Psoas muscle (tissue), 8 donors: ENCODE data around the gene ASIC3. TPM values are rescaled to one million over a fixed set of nuclear protein-coding genes. Genes with fewer than 3 reads are reported as not detected.

Experiments
- ATAC-seq, 4 donors: fragments of 200-7000 bp; cut with Tn5 transposase; one replicate each; pipeline ENCODE4 v1.9.1; 2020; ENCODE audit warnings: moderate library complexity in 3 of 4, mild to moderate bottlenecking in 2 of 4
- DNase-seq, 2 donors: peaks; one replicate each; pipeline ENCODE4 v3.0.0-alpha.2; 2020
- H3K27ac ChIP-seq: fragments of 200-600 bp; one replicate; pipeline ENCODE4 v1.8.0; 2022
- H3K27me3 ChIP-seq, 3 donors: fragments of 200-600 bp in 1 of 3; one replicate each; pipeline versions ENCODE4 v1.6.1 to v1.8.0; 2013 to 2022; ENCODE audit warnings: low read length in 2 of 3, mild to moderate bottlenecking in 2 of 3, moderate library complexity in 1 of 3; ENCODE audit not compliant: insufficient read depth in 3 of 3
- H3K36me3 ChIP-seq, 2 donors: fragments of 200-600 bp in 1 of 2; one replicate each; pipeline versions ENCODE4 v1.6.1 to v1.8.0; 2013 to 2022; ENCODE audit warnings: low read depth in 1 of 2, mild to moderate bottlenecking in 1 of 2, moderate library complexity in 1 of 2; ENCODE audit not compliant: insufficient read depth in 1 of 2
- H3K4me1 ChIP-seq: fragments of 200-600 bp; one replicate; pipeline ENCODE4 v1.8.0; 2022
- H3K4me3 ChIP-seq: fragments of 200-600 bp; one replicate; pipeline ENCODE4 v1.8.0; 2022; ENCODE audit warnings: mild to moderate bottlenecking
- H3K9me3 ChIP-seq: fragments of 200-600 bp; one replicate; pipeline ENCODE4 v1.8.0; 2022
- WGBS, 3 donors: extraction: QIAGEN DNeasy Blood & Tissue Kit; methylation state at CpG; one replicate each; pipeline versions ENCODE4 v1.1.6 to v1.1.7; 2013; 5-methylcytosine and 5-hydroxymethylcytosine counted together
- intact Hi-C, 2 donors: fragments of 100-400 bp; cut with DNase I; formaldehyde crosslinking; loops; one replicate each; pipeline versions ENCODE4 v1.11.0 to v1.14.2; 2022
- polyA plus RNA-seq, 3 donors: library from polyadenylated mRNA; stranded (reverse); fragments of 200-250 nt; gene quantifications; one replicate each; pipeline ENCODE4 v1.2.3, GENCODE V29; 2013
- total RNA-seq, 4 donors: library from RNA; stranded (reverse); fragmentation: NEBNext Ultra II Directional in 2 of 4; extraction: Animal tissue kit (Norgen Biotek cat#: 25700) in 2 of 4; gene quantifications; one replicate each; pipeline versions ENCODE4 v1.2.1 to v1.2.4, GENCODE V29; 2021 to 2023
- TF ChIP-seq, protein P1 (sequence below): fragments of 200-600 bp; IDR thresholded peaks from one replicate; pipeline ENCODE4 v1.8.0; 2022; ENCODE audit warnings: antibody characterized with exemption
- donor health status: healthy with polysubstance abuse.
- donor health status: DM: no; HTN: no; CAD: no; lungs with moderate emphysema.
- donor health status: Bipolar disorder and iron deficiency.
- donor health status: healthy.
- donor health status: DM: yes; HTN: yes; CAD: no.
- donor health status: DM: no; HTN: no; CAD: no.
- donor health status: DM: no; HTN: no; CAD: no.
- donor health status: DM: yes; HTN: yes; CAD: no.

Gene ASIC3
- total and polyA plus RNA-seq, 7 donors: 1.8 to 6.2 (median 3.0) TPM

DNA sequence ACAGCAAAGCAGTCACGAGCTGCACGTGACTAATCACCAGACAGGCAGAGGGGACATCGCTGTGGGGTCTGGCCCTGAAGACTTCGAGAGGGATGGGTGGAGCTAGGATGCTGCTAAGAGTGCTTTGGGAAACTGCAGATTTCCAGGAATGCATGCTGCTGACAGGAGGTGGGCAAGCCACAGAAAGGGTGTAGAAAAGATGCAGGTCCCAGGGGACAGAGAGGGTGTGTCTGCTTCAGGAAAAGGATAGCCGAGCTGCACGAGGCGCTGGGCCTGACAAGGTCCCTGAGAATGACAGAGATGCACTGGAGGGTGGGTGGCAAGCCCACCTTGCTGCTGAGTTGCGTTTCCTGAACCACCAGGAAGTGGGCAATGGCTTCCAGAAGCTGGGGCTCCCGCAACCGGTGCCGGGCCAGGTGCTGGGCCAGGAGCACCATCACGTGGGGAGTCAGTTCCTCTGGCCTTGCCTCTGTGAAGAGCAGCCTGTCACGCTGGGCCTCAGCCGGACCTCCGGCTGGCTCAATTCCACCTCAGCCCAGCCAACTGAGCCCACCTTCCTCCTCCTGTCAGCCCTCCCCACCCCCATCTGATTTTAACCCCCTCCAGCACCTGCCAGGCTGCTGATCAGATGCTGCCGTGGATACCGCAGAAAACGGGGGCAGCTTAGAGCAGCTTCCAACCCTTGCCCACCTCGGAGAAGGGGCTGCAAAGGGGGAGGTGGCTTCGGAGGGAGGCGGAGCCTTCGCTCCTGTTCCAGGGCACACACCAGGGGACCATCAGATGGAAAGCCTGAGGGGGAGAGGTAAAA is 30.1 kb downstream of the ASIC3 start:
- no peaks in the 10 kb centered on the region for H3K9me3 ChIP-seq
- H3K36me3 ChIP-seq: peaks cover 4 to 46% of the 10 kb centered on the region in 2 donors
- ATAC-seq: no peak
- peak overlapping the region; percentile 91 for H3K4me3 ChIP-seq
- H3K27me3 ChIP-seq: no peaks in the 10 kb centered on the region
- intact Hi-C loops: no loop called here
- 33 to 39% (median 34%) methylated on average over 19 to 22 of the region's 22 CpGs for WGBS, 3 donors
- H3K4me1 ChIP-seq: peaks cover 35% of the 10 kb centered on the region
- TF ChIP-seq, protein P1, sequence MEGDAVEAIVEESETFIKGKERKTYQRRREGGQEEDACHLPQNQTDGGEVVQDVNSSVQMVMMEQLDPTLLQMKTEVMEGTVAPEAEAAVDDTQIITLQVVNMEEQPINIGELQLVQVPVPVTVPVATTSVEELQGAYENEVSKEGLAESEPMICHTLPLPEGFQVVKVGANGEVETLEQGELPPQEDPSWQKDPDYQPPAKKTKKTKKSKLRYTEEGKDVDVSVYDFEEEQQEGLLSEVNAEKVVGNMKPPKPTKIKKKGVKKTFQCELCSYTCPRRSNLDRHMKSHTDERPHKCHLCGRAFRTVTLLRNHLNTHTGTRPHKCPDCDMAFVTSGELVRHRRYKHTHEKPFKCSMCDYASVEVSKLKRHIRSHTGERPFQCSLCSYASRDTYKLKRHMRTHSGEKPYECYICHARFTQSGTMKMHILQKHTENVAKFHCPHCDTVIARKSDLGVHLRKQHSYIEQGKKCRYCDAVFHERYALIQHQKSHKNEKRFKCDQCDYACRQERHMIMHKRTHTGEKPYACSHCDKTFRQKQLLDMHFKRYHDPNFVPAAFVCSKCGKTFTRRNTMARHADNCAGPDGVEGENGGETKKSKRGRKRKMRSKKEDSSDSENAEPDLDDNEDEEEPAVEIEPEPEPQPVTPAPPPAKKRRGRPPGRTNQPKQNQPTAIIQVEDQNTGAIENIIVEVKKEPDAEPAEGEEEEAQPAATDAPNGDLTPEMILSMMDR: no peak
- no peak overlapping the region for H3K27ac ChIP-seq
- peak in 1 of 2 donors; percentile 15 for DNase-seq

DNA sequence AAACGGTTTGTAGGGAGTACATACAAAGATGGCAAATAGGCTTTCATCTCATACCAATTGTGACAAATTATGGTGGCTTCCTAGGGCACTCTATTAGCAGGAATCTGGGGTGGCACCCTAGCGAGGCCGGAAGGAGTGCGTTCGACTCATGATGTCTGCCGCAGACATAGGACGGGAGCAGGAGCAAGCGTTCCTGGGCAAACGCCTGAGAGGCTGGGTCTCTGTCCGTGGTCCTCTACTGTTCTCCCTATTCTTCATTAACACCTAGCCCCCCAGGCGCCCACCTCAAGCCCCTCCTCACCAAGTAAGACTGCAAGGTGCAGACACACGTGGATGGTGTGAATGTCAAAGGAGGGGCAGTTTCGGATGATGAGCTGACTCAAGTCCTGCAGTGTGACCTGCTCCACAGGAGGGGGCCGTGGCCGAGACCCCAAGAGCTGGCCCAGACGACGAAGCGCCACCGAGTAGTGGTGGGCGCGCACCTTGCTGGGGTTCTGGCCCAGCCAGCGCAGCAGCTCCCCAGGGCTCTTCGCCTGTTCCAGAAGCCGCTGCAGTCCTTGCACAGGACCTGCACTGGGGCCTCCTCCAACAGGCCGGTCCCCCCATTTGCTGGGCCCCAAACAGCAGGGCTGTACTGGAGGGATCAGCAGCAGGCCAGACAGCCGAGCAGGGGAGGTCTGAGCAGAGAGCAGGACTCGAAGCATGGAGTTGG is 31.0 kb downstream of the ASIC3 start:
- no peaks in the 10 kb centered on the region for H3K27me3 ChIP-seq
- no peaks in the 10 kb centered on the region for H3K9me3 ChIP-seq
- peak overlapping the region; percentile 89 for H3K27ac ChIP-seq
- intact Hi-C loops: no loop called here
- H3K36me3 ChIP-seq: peaks cover 4 to 37% of the 10 kb centered on the region in 2 donors
- TF ChIP-seq, protein P1: no peak
- H3K4me3 ChIP-seq: peak overlapping the region; percentile 91
- ATAC-seq (no peak), DNase-seq (peak in 1 of 2 donors; percentile 15)
- WGBS, 3 donors: 69 to 80% (median 72%) methylated on average over 27 of the region's 27 CpGs
- peaks cover 44% of the 10 kb centered on the region for H3K4me1 ChIP-seq

DNA sequence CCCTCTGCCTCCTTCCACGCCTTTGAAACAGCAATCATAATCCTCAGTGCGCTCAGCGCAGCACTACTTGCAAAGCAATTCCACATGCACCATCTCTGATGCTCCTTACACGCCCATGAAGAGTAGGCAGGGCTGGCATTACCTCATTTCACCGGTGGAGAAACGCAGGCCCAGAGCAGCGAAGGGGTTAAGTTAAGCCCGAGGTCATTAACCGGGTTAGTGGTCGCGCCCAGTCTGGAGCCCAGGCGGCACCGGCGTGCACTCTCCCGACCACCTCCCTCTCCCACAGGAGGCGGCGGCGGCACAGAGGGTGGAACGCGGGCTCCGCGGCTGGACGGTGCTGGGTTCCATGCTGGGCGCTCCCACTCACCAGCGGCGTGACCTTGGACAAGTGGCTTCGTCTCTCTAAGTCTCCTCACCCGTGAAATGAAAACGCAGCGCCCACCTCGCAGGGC is 31.8 kb downstream of the ASIC3 start:
- Histone ChIP-seq H3K27ac (peak overlapping the region; percentile 89), H3K36me3 (peaks cover 4 to 30% of the 10 kb centered on the region in 2 donors), H3K4me3 (peak overlapping the region; percentile 91), H3K4me1 (peaks cover 44% of the 10 kb centered on the region), H3K27me3 (no peaks in the 10 kb centered on the region), H3K9me3 (no peaks in the 10 kb centered on the region)
- TF ChIP-seq, protein P1: no peak
- 0 to 1% (median 1%) methylated on average over 27 to 31 of the region's 31 CpGs for WGBS, 3 donors
- peak in 1 of 2 donors; percentile 42 for DNase-seq
- intact Hi-C loops: no loop called here
- peak; percentile 7 to 21 (median 15) for ATAC-seq

DNA sequence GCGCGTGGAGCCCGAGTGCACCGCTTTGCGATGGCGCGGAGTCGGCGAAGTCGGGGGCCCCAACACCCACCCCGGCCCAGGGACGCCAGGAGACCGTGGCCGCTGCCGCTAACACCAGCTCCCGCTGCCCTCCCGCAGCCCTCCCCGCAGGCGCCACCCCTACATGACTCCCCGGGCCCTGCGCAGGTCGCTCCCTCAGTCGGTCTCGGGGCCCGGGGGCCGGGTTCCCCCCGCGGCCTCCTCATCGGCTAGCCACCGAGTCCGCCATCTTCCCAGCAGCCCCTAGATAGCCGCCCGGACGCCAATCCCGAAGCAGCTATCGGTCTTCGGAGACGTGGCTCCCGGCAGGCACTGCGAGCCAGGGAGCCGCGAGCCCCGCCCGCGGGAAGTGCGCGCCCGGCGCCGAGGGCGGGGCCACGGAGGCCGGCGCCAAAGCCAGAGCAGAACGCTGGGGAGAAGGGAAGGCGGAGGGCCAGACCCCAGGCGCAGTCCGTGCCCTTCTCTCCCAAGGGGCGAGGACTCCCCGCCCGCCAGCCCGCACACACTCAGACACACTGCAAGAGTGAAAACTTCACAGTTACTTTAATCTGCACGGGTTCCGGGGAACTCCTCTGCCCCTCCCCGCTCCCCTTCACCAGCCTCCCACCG is 32.3 kb downstream of the ASIC3 start, which contains the start of gene FASTK:
TSS of gene FASTK (minus strand) at position 288 of the 648 bp plus-strand sequence. CDS start at position 245, 43 bp downstream.
- TF ChIP-seq, protein P1: no peak
- Histone ChIP-seq H3K36me3 (peaks cover 2 to 24% of the 10 kb centered on the region in 2 donors), H3K27me3 (no peaks in the 10 kb centered on the region), H3K27ac (peak within 1 kb of the TSS; percentile 89), H3K9me3 (no peaks in the 10 kb centered on the region), H3K4me1 (peaks cover 47% of the 10 kb centered on the region), H3K4me3 (peak within 1 kb of the TSS; percentile 91)
- ATAC-seq: peak; percentile 85 to 90 (median 88)
- 0 to 2% (median 1%) methylated on average over 42 to 66 of the region's 66 CpGs for WGBS, 3 donors
- DNase-seq: peak; percentile 91 to 95
- intact Hi-C loops: no loop called here
